HG03025 (cell line): ENCODE data around the gene SEMA6B.
"Not testable (repeated sequence)": the region's sequence is repeated elsewhere in the genome, so short reads cannot be mapped to it uniquely, and the experiment has no call there.

Experiments
- ATAC-seq: cut with Tn5 transposase; IDR thresholded peaks from one replicate; pipeline ENCODE4 v1.9.1; 2021; ENCODE audit warnings: mild to moderate bottlenecking, moderate library complexity; ENCODE audit not compliant: unreplicated experiment, low FRiP score

Gene SEMA6B, protein sequence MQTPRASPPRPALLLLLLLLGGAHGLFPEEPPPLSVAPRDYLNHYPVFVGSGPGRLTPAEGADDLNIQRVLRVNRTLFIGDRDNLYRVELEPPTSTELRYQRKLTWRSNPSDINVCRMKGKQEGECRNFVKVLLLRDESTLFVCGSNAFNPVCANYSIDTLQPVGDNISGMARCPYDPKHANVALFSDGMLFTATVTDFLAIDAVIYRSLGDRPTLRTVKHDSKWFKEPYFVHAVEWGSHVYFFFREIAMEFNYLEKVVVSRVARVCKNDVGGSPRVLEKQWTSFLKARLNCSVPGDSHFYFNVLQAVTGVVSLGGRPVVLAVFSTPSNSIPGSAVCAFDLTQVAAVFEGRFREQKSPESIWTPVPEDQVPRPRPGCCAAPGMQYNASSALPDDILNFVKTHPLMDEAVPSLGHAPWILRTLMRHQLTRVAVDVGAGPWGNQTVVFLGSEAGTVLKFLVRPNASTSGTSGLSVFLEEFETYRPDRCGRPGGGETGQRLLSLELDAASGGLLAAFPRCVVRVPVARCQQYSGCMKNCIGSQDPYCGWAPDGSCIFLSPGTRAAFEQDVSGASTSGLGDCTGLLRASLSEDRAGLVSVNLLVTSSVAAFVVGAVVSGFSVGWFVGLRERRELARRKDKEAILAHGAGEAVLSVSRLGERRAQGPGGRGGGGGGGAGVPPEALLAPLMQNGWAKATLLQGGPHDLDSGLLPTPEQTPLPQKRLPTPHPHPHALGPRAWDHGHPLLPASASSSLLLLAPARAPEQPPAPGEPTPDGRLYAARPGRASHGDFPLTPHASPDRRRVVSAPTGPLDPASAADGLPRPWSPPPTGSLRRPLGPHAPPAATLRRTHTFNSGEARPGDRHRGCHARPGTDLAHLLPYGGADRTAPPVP

GRCh38 chr19:4559569-4559968 is at the start of gene SEMA6B:
Gene SEMA6B, minus strand, starts transcription at chr19:4559684. Its CDS starts 1,227 bp downstream, at chr19:4558457.
- ATAC-seq = no peak

DNA sequence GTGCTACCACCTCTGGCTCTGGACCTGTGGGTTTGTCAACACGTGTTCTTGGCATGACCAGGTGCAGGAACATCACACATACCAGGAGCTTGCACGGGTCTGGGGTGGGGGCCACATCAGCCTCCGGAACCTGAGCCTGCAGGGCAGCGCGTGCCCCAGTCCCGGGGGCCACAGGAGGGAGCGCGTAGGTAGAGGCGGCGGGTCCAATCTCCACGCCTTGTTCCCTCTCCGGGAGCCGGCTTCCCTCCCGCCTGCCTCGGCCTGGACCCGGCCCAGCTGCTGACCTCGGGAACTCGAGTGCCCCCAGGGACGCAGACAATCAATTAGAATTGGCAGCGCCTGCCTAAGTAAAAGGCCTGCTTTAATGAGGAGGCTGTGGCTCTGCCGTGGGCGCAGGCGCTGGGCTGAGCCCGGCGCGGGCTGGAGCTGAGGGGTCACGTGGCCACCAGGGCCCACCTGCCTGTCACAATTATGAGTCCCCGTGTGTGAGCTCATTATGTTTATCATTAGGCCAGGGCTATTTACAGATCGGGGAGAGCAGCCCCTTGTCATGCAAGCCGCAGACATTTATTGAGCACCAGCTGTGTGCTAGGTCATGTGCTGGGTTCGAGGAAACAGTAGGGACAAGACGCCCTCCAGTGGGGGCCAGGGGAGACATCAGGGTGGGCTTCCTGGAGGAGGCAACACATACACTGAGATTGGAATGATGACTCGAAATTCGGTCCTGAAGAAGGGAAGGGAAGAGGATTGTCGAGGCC is 47.6 kb upstream of the SEMA6B start:
- ATAC-seq = no peak

DNA sequence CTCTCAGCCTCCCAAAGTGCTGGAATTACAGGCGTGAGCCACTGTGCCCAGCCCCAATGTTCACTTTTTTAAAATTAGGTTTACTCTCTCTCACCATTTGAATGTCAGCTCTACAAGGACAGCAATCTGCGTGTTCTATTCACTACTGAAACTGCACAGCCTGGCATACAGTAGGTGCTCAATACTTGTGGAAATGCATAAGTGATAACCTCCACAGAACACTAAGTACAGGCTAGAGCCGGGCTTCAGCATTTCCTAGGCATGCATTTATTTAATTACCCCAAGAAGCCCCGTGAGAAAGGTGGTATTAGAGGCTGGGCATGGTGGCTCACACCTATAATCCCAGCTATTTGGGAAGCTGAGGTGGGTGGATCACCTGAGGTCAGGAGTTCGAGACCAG is 46.7 kb upstream of the SEMA6B start:
- ATAC-seq = no peak

- ATAC-seq = no peak
Measured at GRCh38 chr19:4604912-4605311, 45.4 kb upstream of the SEMA6B start.

DNA sequence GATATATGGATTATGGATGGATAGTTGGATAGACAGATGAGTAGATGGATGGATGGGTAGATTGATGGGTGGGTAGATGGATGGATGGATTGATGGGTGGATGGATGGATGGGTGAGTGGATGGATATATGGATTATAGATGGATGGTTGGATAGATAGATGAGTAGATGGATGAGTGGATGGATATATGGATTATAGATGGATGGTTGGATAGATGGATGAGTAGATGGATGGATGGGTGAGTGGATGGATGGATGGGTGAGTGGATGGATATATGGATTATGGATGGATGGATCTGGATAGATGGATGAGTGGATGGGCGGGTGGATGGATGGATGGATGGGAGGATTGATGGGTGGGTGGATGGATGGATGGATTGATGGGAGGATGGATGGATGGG is 43.4 kb upstream of the SEMA6B start:
- ATAC-seq = no peak

GRCh38 chr19:4602173-4602788 is 42.8 kb upstream of the SEMA6B start:
- no peak for ATAC-seq

GRCh38 chr19:4600893-4601292 is 41.4 kb upstream of the SEMA6B start:
- no peak for ATAC-seq

- ATAC-seq = no peak
Measured at GRCh38 chr19:4600082-4600481, 40.6 kb upstream of the SEMA6B start.

GRCh38 chr19:4598712-4599111 is 39.2 kb upstream of the SEMA6B start:
- ATAC-seq = no peak

- no peak for ATAC-seq
Measured at GRCh38 chr19:4597975-4598671, 38.6 kb upstream of the SEMA6B start.

DNA sequence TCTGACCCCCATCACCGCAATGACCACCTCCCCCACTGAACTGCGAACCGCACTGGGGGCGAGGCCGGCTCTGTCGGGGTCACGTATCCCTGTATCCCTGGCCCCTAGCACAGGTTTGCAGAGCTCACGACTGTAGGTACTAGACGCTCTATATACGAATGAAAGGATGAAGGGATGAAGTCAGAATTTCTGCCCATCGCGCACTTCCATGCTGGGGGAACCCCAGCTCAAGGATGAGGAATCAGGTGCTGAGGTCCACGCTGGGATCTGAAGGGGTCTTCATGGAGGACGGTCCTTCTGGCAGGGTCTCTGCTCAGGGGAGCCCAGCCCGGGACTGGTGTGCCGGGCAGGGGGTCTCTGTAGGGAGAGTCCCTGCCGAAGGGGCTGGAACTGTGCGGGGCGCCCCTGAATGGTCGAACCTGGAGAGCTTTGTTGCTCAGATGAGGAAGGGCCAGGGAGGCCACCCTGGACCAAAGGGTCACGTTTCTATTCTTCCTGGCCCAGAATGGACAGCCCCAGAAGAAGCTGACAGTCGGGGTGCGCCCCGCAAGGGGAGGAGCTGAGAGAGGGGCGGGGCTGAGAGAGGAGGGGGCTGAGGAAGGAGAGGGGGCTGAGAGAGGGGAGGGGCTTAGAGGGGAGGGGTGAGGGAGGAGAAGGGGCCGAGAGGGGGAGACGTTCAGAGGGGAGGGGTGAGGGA is 37.9 kb upstream of the SEMA6B start:
- ATAC-seq = no peak

GRCh38 chr19:4596033-4596904 is 36.8 kb upstream of the SEMA6B start:
- ATAC-seq = no peak

DNA sequence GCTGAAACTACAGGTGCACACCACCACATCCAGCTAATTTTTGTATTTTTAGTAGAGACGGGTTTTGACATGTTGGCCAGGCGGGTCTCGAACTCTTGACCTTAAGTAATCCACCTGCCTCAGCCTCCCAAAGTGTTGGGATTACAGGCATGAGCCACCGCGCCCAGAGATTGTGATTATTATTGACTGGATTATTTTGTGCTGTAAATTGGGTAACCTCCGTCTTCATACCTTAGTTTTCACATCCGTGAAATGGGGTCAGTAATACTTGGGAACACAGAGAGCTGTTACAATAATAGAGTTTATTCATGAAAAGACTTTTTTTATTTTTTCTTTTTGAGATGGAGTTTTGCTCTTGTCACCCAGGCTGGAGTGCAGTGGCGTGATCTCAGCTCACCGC is 35.7 kb upstream of the SEMA6B start:
- ATAC-seq = not testable (repeated sequence)

DNA sequence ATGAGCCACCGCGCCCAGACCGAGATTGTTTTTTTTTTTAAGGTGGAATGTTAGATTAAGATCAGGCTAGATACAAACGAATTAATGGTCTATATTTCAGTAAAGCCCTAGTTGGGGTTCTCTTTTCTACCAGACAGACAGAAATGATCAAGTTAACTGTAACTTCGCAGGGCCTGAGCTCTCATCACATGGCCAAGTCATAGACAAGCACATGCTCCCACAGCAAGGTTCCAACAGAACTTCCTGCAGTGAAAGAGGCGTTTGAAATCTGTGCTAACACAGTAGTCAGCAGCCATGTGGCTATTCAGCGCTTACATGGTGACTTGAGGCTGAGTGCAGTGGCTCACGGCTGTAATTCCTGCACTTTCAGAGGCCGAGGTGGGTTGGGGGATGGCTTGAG is 34.7 kb upstream of the SEMA6B start:
- ATAC-seq = no peak

GRCh38 chr19:4593409-4593851 is 33.9 kb upstream of the SEMA6B start:
- no peak for ATAC-seq

GRCh38 chr19:4592445-4592844 is 33.0 kb upstream of the SEMA6B start:
- ATAC-seq = no peak

- ATAC-seq = no peak
Measured at GRCh38 chr19:4591320-4591719, 31.8 kb upstream of the SEMA6B start.

DNA sequence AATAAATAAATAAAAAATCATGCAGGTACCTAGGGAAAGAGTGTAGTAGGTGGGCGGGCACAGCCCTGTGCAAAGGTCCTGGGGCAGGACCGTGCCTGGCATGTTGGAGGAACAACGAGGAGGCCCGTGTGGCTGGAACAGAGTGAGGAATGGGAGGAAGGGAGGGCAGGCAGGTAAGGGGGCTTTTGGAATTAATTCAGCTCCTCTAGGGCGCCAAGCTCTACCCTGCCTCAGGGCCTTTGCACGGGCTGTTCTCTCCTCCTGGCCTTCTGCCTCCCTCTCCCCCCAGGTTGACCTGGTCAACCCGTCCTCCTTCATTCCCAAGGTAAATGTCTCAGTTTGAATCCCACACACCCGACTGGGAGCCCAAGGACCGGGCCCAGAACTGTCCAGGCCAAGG is 31.1 kb upstream of the SEMA6B start:
- ATAC-seq = no peak
